K562 (cell line): ENCODE measurements around the gene AK4.

ENCODE experiments used
- FUS ChIP-seq: fragments of 200-400 bp; formaldehyde crosslinking; optimal IDR thresholded peaks from 2 replicates; pipeline ENCODE3; 2017; ENCODE audit warnings: low read depth, low read length
- POLR2A ChIP-seq: fragments of 450-650 bp; conservative IDR thresholded peaks from 2 replicates; pipeline ENCODE4 v1.6.1; 2016
- ZNF707 ChIP-seq: fragments of 250-450 bp; sonication (Bioruptor Pico); conservative IDR thresholded peaks from 2 replicates; pipeline ENCODE4 v1.8.0; 2022; ENCODE audit warnings: inconsistent platforms, mild to moderate bottlenecking, moderate library complexity
- ZNF830 ChIP-seq: fragments of 250-450 bp; sonication (Bioruptor Pico); IDR thresholded peaks from 2 replicates; pipeline ENCODE4 v1.5.0; 2021; ENCODE audit warnings: mild to moderate bottlenecking

DNA sequence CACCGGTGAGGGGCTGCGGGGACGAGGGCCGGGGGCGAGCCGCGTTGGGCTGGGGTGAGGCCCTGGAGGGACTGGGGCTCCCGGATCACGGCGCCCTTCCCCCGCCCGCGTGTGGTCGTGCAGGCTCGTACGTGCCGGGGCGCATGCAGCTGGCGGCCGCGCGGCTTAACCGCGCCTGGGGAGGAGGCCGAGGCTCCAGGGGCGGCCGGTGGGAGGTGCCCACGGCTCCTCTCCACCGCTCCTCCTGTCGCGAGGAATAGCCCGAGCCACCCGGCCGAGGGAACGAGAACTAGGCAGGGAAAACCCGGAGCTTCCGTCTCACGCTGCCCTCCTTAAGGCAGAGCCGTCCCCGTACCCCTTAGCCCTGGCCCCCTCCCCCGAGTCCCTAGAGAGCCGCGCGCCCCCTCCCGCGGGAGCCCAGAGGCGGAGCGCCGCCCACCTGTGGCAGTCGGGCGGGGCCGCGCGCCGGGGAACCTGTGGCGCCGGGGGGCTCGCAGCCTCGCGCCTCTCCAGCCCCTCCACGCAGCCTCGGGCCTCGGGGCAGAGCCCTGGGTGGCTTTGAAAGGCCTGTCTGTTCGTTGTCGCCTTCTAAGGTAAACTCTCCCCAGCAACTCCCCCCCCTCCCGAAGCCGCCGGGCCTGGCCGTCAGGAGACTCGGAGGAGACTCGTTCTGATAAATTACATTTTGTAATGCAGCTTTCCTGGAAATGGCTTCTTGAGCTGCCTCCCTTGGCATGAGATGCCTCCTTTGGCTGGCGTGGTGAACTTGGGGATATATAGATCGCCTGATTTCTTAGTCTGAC is 746 bp downstream of the AK4 start:
- TF ChIP-seq ZNF830 (no peak), FUS (no peak), POLR2A (no peak), ZNF707 (CRISPR knock-in tag) (no peak)
